Breast epithelium (tissue), 4 donors: ENCODE data around the gene LRRC4C. TPM values are rescaled to one million over a fixed set of nuclear protein-coding genes. Genes with fewer than 3 reads are reported as not detected.

Source experiments
- DNase-seq, 2 donors: peaks; one replicate each; pipeline ENCODE4 v3.0.0-alpha.2; 2019; ENCODE audit warnings: low spot score in 2 of 2
- H3K27ac ChIP-seq, 2 donors: fragments of 200-600 bp; sonication (generic) in 1 of 2; one replicate each; pipeline ENCODE4 v1.5.1; 2016 to 2019; ENCODE audit warnings: mild to moderate bottlenecking in 1 of 2
- H3K27me3 ChIP-seq, 2 donors: fragments of 200-600 bp; sonication (generic) in 1 of 2; one replicate each; pipeline versions ENCODE4 v1.5.1 to v1.6.0; 2017 to 2019; ENCODE audit warnings: control low read depth in 1 of 2, mild to moderate bottlenecking in 1 of 2
- H3K36me3 ChIP-seq: fragments of 200-600 bp; one replicate; pipeline ENCODE4 v1.5.1; 2019
- H3K4me1 ChIP-seq, 2 donors: fragments of 200-600 bp; sonication (generic); one replicate each; pipeline ENCODE4 v1.5.1; 2016 to 2019; ENCODE audit warnings: control low read depth in 1 of 2
- H3K4me3 ChIP-seq, 3 donors: fragments of 200-600 bp; sonication (generic); 1 replicate in 2 of 3; 2 replicates in 1 of 3; pipeline ENCODE4 v1.5.1; 2016 to 2019; ENCODE audit warnings: mild to moderate bottlenecking in 3 of 3, moderate library complexity in 2 of 3
- H3K9me3 ChIP-seq, 2 donors: fragments of 200-600 bp; sonication (generic) in 1 of 2; one replicate each; pipeline ENCODE4 v1.5.1; 2016 to 2019; ENCODE audit warnings: control low read depth in 1 of 2
- POLR2A ChIP-seq: fragments of 450-650 bp; IDR thresholded peaks from one replicate; pipeline ENCODE4 v1.6.1; 2016; ENCODE audit warnings: antibody characterized with exemption, mild to moderate bottlenecking, moderate library complexity
- POLR2AphosphoS5 ChIP-seq, 3 donors: sonication (generic); formaldehyde crosslinking; IDR thresholded peaks; one replicate each; pipeline ENCODE4 v1.6.1; 2017; ENCODE audit warnings: antibody characterized with exemption in 3 of 3
- intact Hi-C: fragments of 100-400 bp; cut with DNase I; formaldehyde crosslinking; loops from one replicate; pipeline ENCODE4 v1.15.1; 2023; ENCODE audit warnings: low total_unique reads
- total RNA-seq, 3 donors: library from RNA; depleted of rRNA; stranded (reverse); fragments of >200 nt; gene quantifications; one replicate each; pipeline ENCODE4 v1.1.0, GENCODE V29; 2016
- TF ChIP-seq, protein P1 (sequence below), 3 donors: fragments of 450-650 bp; IDR thresholded peaks; one replicate each; pipeline ENCODE4 v1.5.1; 2016 to 2017; ENCODE audit warnings: antibody characterized with exemption in 3 of 3, mild to moderate bottlenecking in 3 of 3, moderate library complexity in 3 of 3

The LRRC4C gene
- total RNA-seq, 3 donors from 2014 or later, result 2.9 to 15.4 (median 6.6) TPM

DNA sequence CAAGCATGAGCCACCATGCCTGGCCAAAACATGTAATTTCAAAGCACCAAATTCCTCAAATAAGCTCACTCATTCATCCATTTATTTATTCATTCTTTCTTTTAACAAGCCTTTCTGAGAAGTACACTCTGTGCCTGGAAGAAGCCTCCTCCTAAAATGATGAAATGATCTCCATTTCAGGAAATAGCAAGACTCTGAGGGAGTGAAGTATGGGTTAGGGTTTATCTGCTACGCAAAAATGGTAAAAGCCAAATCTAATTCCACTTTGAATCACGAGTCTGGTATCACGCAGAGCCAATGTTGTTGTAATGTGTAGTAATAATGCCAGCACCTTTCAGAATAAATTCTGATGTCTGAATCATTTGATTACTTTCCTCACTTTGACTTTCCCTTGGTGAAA, 1041.8 kb downstream of the LRRC4C start:
- no peak overlapping the region for H3K27ac ChIP-seq

DNA sequence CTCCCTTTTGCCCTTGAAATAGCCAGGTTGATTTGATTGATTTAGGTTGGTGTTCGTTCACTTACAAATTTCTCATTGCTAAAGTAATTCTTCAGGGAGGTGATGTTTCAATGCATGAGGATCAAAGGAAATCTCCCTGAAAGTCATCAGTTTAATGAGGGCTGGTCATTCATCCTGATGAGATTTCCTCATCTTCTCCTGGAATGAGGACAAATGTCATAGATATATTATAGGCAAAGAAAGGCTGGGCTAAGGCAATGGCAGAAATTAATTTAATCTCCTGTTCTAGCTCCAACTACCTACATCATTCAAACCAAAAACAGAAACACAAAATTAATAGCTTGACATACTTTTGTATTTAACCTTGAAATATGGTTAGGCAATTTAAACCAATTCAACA, 1052.1 kb downstream of the LRRC4C start:
- intact Hi-C loops, result no loop called here
- Histone ChIP-seq H3K4me1 (no peaks in the 10 kb centered on the region), H3K27me3 (no peaks in the 10 kb centered on the region), H3K27ac (no peak overlapping the region), H3K36me3 (no peaks in the 10 kb centered on the region), H3K9me3 (no peaks in the 10 kb centered on the region), H3K4me3 (no peak overlapping the region)
- no peak for TF ChIP-seq POLR2AphosphoS5 (IDR thresholded peaks at IDR 0.05)
- no peak for TF ChIP-seq POLR2A
- TF ChIP-seq, protein P1, sequence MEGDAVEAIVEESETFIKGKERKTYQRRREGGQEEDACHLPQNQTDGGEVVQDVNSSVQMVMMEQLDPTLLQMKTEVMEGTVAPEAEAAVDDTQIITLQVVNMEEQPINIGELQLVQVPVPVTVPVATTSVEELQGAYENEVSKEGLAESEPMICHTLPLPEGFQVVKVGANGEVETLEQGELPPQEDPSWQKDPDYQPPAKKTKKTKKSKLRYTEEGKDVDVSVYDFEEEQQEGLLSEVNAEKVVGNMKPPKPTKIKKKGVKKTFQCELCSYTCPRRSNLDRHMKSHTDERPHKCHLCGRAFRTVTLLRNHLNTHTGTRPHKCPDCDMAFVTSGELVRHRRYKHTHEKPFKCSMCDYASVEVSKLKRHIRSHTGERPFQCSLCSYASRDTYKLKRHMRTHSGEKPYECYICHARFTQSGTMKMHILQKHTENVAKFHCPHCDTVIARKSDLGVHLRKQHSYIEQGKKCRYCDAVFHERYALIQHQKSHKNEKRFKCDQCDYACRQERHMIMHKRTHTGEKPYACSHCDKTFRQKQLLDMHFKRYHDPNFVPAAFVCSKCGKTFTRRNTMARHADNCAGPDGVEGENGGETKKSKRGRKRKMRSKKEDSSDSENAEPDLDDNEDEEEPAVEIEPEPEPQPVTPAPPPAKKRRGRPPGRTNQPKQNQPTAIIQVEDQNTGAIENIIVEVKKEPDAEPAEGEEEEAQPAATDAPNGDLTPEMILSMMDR (IDR thresholded peaks at IDR 0.05), result no peak
- no peak for DNase-seq

More for the DNA sequence above, 1041.8 kb downstream of the LRRC4C start:
- intact Hi-C loops, result no loop called here
- H3K4me1 ChIP-seq, result no peaks in the 10 kb centered on the region
- no peaks in the 10 kb centered on the region for H3K9me3 ChIP-seq
- no peak for DNase-seq
- no peak overlapping the region for H3K4me3 ChIP-seq
- H3K36me3 ChIP-seq, result no peaks in the 10 kb centered on the region
- TF ChIP-seq, protein P1 (IDR thresholded peaks at IDR 0.05), result no peak
- TF ChIP-seq POLR2A, result no peak
- TF ChIP-seq POLR2AphosphoS5 (IDR thresholded peaks at IDR 0.05), result no peak
- no peaks in the 10 kb centered on the region for H3K27me3 ChIP-seq

DNA sequence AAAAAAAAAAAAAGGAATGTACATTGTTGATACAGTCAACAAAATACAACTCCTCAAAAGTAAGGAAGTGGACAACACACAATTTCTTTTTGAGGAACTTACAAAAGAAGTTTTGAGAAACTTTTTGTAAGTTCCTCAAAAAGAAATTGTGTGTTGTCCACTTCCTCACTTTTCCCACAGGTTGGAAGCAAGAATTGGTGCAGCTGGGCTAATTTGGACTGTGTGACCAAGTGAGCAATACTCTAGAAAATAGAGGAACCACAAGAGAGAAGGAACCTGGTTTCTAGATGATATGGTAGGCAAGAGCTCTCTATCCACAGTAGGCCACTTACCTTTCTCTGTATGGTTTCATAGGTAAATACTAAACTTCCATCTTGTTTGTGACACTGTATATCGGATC, 1053.8 kb downstream of the LRRC4C start:
- Histone ChIP-seq H3K9me3 (no peaks in the 10 kb centered on the region), H3K4me1 (no peaks in the 10 kb centered on the region), H3K27ac (no peak overlapping the region), H3K27me3 (no peaks in the 10 kb centered on the region), H3K4me3 (no peak overlapping the region), H3K36me3 (no peaks in the 10 kb centered on the region)
- DNase-seq, result no peak
- intact Hi-C loops, result no loop called here
- TF ChIP-seq POLR2A (no peak), POLR2AphosphoS5 (IDR thresholded peaks at IDR 0.05) (no peak)
- TF ChIP-seq, protein P1 (IDR thresholded peaks at IDR 0.05), result no peak

DNA sequence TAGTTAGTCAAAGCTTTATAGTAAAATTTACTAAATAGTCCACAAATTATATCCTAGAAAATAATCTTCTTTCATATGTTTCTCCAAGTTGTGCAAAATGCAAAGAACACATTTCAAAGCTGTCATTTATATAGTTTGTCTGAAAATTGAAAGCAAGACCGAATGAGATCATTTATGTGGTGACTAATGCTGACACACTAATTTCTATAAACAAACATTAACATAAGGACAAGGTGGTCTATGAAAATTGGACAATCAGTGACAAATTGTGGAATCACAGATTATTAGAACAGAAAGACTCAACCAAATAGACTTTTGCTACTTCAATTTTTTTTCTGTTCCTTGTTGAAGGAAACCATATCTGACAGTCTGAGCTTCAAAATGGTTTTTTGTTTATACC, 1056.1 kb downstream of the LRRC4C start:
- H3K9me3 ChIP-seq, result no peaks in the 10 kb centered on the region
- intact Hi-C loops, result no loop called here
- H3K4me1 ChIP-seq, result no peaks in the 10 kb centered on the region
- no peaks in the 10 kb centered on the region for H3K36me3 ChIP-seq
- H3K4me3 ChIP-seq, result no peak overlapping the region
- no peak for TF ChIP-seq POLR2AphosphoS5 (IDR thresholded peaks at IDR 0.05)
- TF ChIP-seq, protein P1 (IDR thresholded peaks at IDR 0.05), result no peak
- TF ChIP-seq POLR2A, result no peak
- H3K27me3 ChIP-seq, result no peaks in the 10 kb centered on the region
- DNase-seq, result no peak
- no peak overlapping the region for H3K27ac ChIP-seq

DNA sequence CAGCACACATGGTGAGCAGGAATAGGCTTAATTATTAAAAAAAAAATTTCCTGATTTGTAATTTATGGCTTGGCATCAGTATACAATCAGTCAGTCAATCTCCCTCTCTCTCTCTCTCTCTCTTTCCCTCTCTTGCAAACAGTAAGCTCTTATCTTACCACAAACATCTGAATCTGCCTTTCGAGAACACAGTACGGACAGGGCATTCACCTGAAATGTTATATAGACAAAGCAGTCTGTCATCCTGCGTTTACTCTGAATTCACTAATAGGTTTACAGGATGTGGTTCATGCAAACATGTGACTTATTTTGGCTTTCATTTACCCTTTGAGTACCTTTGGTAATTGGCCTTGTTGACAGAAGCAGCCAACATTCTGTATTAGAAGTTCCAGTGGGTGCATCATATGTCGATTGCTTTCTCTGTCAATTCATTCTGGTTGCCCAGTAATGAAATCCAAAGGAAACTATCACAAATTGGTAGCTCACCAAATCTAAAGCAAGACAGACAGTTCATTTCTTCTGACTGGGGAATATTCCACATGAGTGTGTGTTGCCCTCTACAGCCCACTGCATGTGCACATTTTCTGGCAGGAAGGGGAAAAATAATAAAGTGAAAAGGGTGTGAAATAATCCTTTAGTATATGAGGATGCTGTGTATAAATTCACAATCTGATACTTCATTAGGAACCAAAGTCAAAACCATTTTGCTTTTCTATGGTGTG, 1058.2 kb downstream of the LRRC4C start:
- Histone ChIP-seq H3K4me3 (no peak overlapping the region), H3K9me3 (no peaks in the 10 kb centered on the region), H3K27me3 (no peaks in the 10 kb centered on the region), H3K4me1 (no peaks in the 10 kb centered on the region), H3K27ac (no peak overlapping the region), H3K36me3 (no peaks in the 10 kb centered on the region)
- TF ChIP-seq POLR2A, result no peak
- TF ChIP-seq, protein P1 (IDR thresholded peaks at IDR 0.05), result no peak
- TF ChIP-seq POLR2AphosphoS5 (IDR thresholded peaks at IDR 0.05), result no peak
- intact Hi-C loops, result no loop called here
- DNase-seq, result no peak
